Neural progenitor cell (in vitro differentiated cells): ENCODE measurements around the gene ZC3H12D. TPM values are rescaled to one million over a fixed set of nuclear protein-coding genes. Genes with fewer than 3 reads are reported as not detected.
A peak's percentile ranks its signal among the peaks of the same experiment; 100 is the strongest.
"Not testable (repeated sequence)": the region's sequence is repeated elsewhere in the genome, so short reads cannot be mapped to it uniquely, and the experiment has no call there.

ENCODE experiments used
- DNase-seq: peaks from one replicate; pipeline ENCODE4 v3.0.0-alpha.2; 2016; ENCODE audit warnings: low spot score
- H2AFZ ChIP-seq: fragments of 200-600 bp; sonication (generic); replicated peaks from 2 replicates; pipeline ENCODE4 v1.6.1; 2016; ENCODE audit warnings: antibody characterized with exemption
- H3F3A ChIP-seq: fragments of 200-600 bp; sonication (generic); 2 replicates; pipeline ENCODE4 v1.6.1; 2016; ENCODE audit warnings: antibody characterized with exemption, low read depth
- H3K27ac ChIP-seq: fragments of 200-600 bp; sonication (generic); 2 replicates; pipeline ENCODE4 v1.5.1; 2016; ENCODE audit warnings: mild to moderate bottlenecking
- H3K27me3 ChIP-seq: fragments of 200-600 bp; sonication (generic); 2 replicates; pipeline ENCODE4 v1.6.1; 2016; ENCODE audit warnings: mild to moderate bottlenecking, moderate library complexity
- H3K36me3 ChIP-seq: fragments of 200-600 bp; sonication (generic); 2 replicates; pipeline ENCODE4 v1.5.1; 2016
- H3K4me1 ChIP-seq: fragments of 200-600 bp; sonication (generic); 2 replicates; pipeline ENCODE4 v1.6.1; 2016; ENCODE audit warnings: mixed run types
- H3K4me2 ChIP-seq: fragments of 200-600 bp; sonication (generic); 2 replicates; pipeline ENCODE4 v1.6.1; 2016
- H3K4me3 ChIP-seq: fragments of 200-600 bp; sonication (generic); 2 replicates; pipeline ENCODE4 v1.5.1; 2016
- H3K79me2 ChIP-seq: fragments of 200-600 bp; sonication (generic); 2 replicates; pipeline ENCODE4 v1.6.1; 2016; ENCODE audit warnings: low read depth
- H3K9ac ChIP-seq: fragments of 200-600 bp; sonication (generic); 2 replicates; pipeline ENCODE4 v1.6.1; 2016
- H3K9me3 ChIP-seq: fragments of 200-600 bp; sonication (generic); 2 replicates; pipeline ENCODE4 v1.5.1; 2016; ENCODE audit warnings: low read depth
- H4K20me1 ChIP-seq: fragments of 200-600 bp; sonication (generic); 2 replicates; pipeline ENCODE4 v1.6.1; 2016; ENCODE audit warnings: low read depth
- H3K27ac Mint-ChIP-seq: 3 replicates; pipeline ENCODE4 v1.8.0; 2021; ENCODE audit warnings: mixed read lengths
- H3K27me3 Mint-ChIP-seq: 2 replicates; pipeline ENCODE4 v1.8.0; 2022; ENCODE audit warnings: low read depth, mild to moderate bottlenecking, inconsistent platforms, moderate library complexity, mixed read lengths; ENCODE audit not compliant: insufficient read depth
- H3K36me3 Mint-ChIP-seq: 3 replicates; pipeline ENCODE4 v1.8.0; 2021; ENCODE audit warnings: mixed read lengths
- H3K4me1 Mint-ChIP-seq: 3 replicates; pipeline ENCODE4 v1.8.0; 2021; ENCODE audit warnings: mixed read lengths
- H3K4me3 Mint-ChIP-seq: 3 replicates; pipeline ENCODE4 v1.8.0; 2021; ENCODE audit warnings: mild to moderate bottlenecking, moderate library complexity, mixed read lengths
- H3K9me3 Mint-ChIP-seq: 3 replicates; pipeline ENCODE4 v1.8.0; 2020; ENCODE audit warnings: mixed read lengths
- EZH2 ChIP-seq: fragments of 200-600 bp; sonication (generic); IDR thresholded peaks from 2 replicates; pipeline ENCODE4 v1.6.1; 2017; ENCODE audit warnings: antibody characterized with exemption, mild to moderate bottlenecking, moderate library complexity
- EZH2phosphoT487 ChIP-seq: fragments of 200-600 bp; sonication (generic); IDR thresholded peaks from 2 replicates; pipeline ENCODE4 v1.6.1; 2017; ENCODE audit warnings: antibody characterized with exemption
- total RNA-seq: library from RNA; depleted of rRNA; stranded (reverse); fragments of >200 nt; gene quantifications from 2 replicates; pipeline ENCODE4 v1.2.3, GENCODE V29; 2015; ENCODE audit warnings: low replicate concordance
- TF ChIP-seq, protein P1 (sequence below): fragments of 200-600 bp; sonication (generic); IDR thresholded peaks from 2 replicates; pipeline ENCODE4 v1.5.1; 2017; ENCODE audit warnings: antibody characterized with exemption, mild to moderate bottlenecking

Gene ZC3H12D
- total RNA-seq, 1 donor from 2014 or later, result not detected

GRCh38 chr6:149445573-149445972 is 39.2 kb downstream of the ZC3H12D start:
- Histone ChIP-seq H3K4me2 (no peak overlapping the region), H4K20me1 (no peaks in the 10 kb centered on the region), H3K27ac (no peak overlapping the region), H3K27me3 (peaks cover 18% of the 10 kb centered on the region), H3F3A (no peaks in the 10 kb centered on the region), H3K9me3 (no peaks in the 10 kb centered on the region), H3K9ac (no peak overlapping the region), H3K4me1 (peaks cover under 1% of the 10 kb centered on the region), H2AFZ (no peak overlapping the region), H3K36me3 (no peaks in the 10 kb centered on the region), H3K79me2 (no peaks in the 10 kb centered on the region), H3K4me3 (no peak overlapping the region)
- H3K36me3 Mint-ChIP-seq, result no peaks in the 10 kb centered on the region
- peaks cover 21% of the 10 kb centered on the region for H3K27me3 Mint-ChIP-seq
- peaks cover 19% of the 10 kb centered on the region for H3K4me1 Mint-ChIP-seq
- TF ChIP-seq EZH2, result no peak
- TF ChIP-seq, protein P1, sequence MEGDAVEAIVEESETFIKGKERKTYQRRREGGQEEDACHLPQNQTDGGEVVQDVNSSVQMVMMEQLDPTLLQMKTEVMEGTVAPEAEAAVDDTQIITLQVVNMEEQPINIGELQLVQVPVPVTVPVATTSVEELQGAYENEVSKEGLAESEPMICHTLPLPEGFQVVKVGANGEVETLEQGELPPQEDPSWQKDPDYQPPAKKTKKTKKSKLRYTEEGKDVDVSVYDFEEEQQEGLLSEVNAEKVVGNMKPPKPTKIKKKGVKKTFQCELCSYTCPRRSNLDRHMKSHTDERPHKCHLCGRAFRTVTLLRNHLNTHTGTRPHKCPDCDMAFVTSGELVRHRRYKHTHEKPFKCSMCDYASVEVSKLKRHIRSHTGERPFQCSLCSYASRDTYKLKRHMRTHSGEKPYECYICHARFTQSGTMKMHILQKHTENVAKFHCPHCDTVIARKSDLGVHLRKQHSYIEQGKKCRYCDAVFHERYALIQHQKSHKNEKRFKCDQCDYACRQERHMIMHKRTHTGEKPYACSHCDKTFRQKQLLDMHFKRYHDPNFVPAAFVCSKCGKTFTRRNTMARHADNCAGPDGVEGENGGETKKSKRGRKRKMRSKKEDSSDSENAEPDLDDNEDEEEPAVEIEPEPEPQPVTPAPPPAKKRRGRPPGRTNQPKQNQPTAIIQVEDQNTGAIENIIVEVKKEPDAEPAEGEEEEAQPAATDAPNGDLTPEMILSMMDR, result no peak
- no peak for TF ChIP-seq EZH2phosphoT487
- no peak overlapping the region for H3K27ac Mint-ChIP-seq
- H3K4me3 Mint-ChIP-seq, result no peak overlapping the region
- H3K9me3 Mint-ChIP-seq, result no peaks in the 10 kb centered on the region
- DNase-seq, result no peak

DNA sequence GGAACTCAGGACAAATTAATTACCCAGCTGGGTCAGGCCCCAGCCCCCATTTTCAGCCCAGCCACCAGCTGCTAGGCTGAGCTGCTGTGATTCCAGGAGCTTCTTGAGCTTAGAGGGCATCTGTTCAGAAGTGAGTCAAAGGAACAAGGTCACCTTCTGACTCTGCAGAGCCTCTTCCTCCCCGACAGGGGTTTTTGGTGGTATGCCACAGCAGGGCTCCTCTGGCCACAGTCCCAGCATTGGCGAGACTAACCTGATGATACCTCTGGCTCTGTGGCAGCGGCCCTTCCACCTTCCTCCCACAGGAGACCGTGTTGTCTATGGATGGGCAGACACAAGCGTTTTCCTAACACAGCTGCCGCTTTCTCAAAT is 39.7 kb downstream of the ZC3H12D start:
- H3K4me3 Mint-ChIP-seq, result no peak overlapping the region
- Histone ChIP-seq H4K20me1 (no peaks in the 10 kb centered on the region), H3K9me3 (no peaks in the 10 kb centered on the region), H3K4me1 (no peaks in the 10 kb centered on the region), H3K79me2 (no peaks in the 10 kb centered on the region), H3F3A (no peaks in the 10 kb centered on the region), H3K27me3 (peaks cover 14% of the 10 kb centered on the region), H3K36me3 (no peaks in the 10 kb centered on the region), H3K9ac (no peak overlapping the region), H3K4me2 (no peak overlapping the region), H2AFZ (no peak overlapping the region), H3K27ac (no peak overlapping the region), H3K4me3 (no peak overlapping the region)
- DNase-seq, result no peak
- H3K4me1 Mint-ChIP-seq, result peaks cover 20% of the 10 kb centered on the region
- H3K27me3 Mint-ChIP-seq, result peaks cover 16% of the 10 kb centered on the region
- H3K27ac Mint-ChIP-seq, result no peak overlapping the region
- H3K36me3 Mint-ChIP-seq, result no peaks in the 10 kb centered on the region
- H3K9me3 Mint-ChIP-seq, result no peaks in the 10 kb centered on the region
- no peak for TF ChIP-seq EZH2phosphoT487

DNA sequence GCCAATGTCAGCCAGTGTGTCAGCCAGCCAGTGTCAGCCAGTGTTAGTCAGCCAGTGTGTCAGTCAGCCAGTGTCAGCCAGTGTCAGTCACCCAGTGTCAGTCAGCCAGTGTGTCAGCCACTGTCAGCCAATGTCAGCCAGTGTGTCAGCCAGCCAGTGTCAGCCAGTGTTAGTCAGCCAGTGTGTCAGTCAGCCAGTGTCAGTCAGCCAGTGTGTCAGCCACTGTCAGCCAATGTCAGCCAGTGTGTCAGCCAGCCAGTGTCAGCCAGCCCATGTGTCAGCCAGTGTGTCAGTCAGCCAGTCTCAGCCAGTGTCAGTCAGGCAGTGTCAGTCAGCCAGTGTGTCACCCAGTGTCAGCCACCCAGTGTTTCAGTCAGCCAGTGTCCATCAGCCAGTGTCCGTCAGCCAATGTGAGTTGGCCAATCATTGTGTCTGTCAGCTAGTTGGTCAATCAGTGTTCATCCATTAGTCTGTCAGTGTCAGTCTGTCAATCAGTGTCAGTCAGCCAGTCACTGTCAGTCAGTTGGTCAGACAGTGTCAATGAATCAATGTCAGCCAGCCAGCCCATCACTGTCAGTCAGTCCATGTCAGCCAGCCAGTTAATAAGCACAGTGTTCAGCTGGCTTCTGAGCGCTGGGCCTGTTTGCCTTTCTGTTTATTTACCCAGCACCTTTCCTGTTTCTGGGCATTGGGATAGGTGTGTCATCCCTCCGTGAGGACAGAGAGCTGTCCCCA is 40.3 kb downstream of the ZC3H12D start:
- not testable (repeated sequence) for H3K4me3 Mint-ChIP-seq, H3K36me3 ChIP-seq, H3K9me3 Mint-ChIP-seq, DNase-seq, H3K4me2 ChIP-seq, H3K79me2 ChIP-seq, H3K27me3 ChIP-seq, H3K36me3 Mint-ChIP-seq, H3F3A ChIP-seq, H3K4me3 ChIP-seq, H2AFZ ChIP-seq, H3K9me3 ChIP-seq, H3K4me1 ChIP-seq, H4K20me1 ChIP-seq, H3K9ac ChIP-seq, H3K27ac ChIP-seq
- H3K27ac Mint-ChIP-seq, result peak overlapping the region; percentile 66
- peaks cover 12% of the 10 kb centered on the region for H3K27me3 Mint-ChIP-seq
- peaks cover 20% of the 10 kb centered on the region for H3K4me1 Mint-ChIP-seq

DNA sequence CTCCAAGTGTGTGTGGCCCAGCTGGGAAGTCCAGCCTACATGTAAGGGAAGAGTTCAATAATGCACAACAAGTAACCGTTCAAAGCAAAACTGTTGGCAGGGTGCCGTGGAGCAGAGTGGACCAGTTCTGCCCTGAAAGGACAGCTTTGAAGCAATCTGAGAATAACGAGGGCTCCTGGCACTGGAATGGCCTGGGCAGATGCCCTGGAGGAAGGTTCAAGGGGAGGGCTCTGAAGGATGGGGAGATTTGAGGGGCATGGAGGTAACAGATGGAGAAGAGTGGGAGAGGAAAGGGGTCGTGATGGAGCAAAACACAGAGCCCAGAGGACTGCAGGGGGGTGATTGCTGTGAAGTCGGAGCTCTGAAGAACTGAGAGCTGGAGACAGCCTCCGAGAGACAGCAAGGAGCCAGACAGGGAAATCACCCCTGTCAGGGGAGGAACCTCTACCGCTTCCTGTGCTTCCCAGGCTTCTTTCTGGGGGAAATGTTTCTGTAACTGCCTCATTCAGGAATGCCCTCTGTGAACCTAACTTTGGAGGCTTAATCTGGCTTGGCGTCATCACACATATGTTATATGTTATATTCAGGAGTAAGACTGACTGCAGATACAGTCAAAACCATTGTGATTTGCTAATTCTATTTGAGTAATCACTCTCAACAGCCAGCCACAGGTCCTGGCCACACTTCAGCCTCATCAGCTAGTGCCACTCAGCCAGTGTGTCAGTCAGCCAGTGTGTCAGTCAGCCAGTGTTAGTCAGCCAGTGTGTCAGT is 41.2 kb downstream of the ZC3H12D start:
- no peaks in the 10 kb centered on the region for H3K79me2 ChIP-seq
- peaks cover 20% of the 10 kb centered on the region for H3K4me1 Mint-ChIP-seq
- peaks cover 9% of the 10 kb centered on the region for H3K27me3 Mint-ChIP-seq
- H3K9me3 Mint-ChIP-seq, result no peaks in the 10 kb centered on the region
- H3F3A ChIP-seq, result no peaks in the 10 kb centered on the region
- no peaks in the 10 kb centered on the region for H3K4me1 ChIP-seq
- H3K27me3 ChIP-seq, result no peaks in the 10 kb centered on the region
- no peaks in the 10 kb centered on the region for H4K20me1 ChIP-seq
- TF ChIP-seq EZH2phosphoT487 (no peak), EZH2 (no peak)
- TF ChIP-seq, protein P1, result no peak
- no peak overlapping the region for H3K27ac ChIP-seq
- DNase-seq, result no peak
- no peaks in the 10 kb centered on the region for H3K9me3 ChIP-seq
- no peak overlapping the region for H3K27ac Mint-ChIP-seq
- no peak overlapping the region for H3K4me3 ChIP-seq
- H3K36me3 Mint-ChIP-seq, result no peaks in the 10 kb centered on the region
- no peak overlapping the region for H3K4me3 Mint-ChIP-seq
- H3K9ac ChIP-seq, result no peak overlapping the region
- H3K4me2 ChIP-seq, result no peak overlapping the region
- H3K36me3 ChIP-seq, result no peaks in the 10 kb centered on the region
- H2AFZ ChIP-seq, result no peak overlapping the region
